GM23338 (cell line): ENCODE results near the gene ATP6V1F.

Experiments used
- CREB1 ChIP-seq: fragments of 250-450 bp; sonication (Bioruptor Pico); IDR thresholded peaks from 2 replicates; pipeline ENCODE4 v1.5.0; 2020; ENCODE audit warnings: low read depth, mild to moderate bottlenecking, moderate library complexity
- EZH2 ChIP-seq: fragments of 200-600 bp; sonication (generic); IDR thresholded peaks from one replicate; pipeline ENCODE4 v1.8.0; 2017; ENCODE audit warnings: antibody characterized with exemption, mild to moderate bottlenecking, low read depth; ENCODE audit not compliant: unreplicated experiment
- EZH2phosphoT487 ChIP-seq: fragments of 200-600 bp; sonication (generic); IDR thresholded peaks from one replicate; pipeline ENCODE4 v1.8.1; 2018; ENCODE audit warnings: antibody characterized with exemption; ENCODE audit not compliant: unreplicated experiment
- JUNB ChIP-seq: IDR thresholded peaks from one replicate; pipeline ENCODE4 v1.6.1; 2016; ENCODE audit warnings: antibody characterized with exemption; ENCODE audit not compliant: unreplicated experiment
- NANOG ChIP-seq: IDR thresholded peaks from 2 replicates; pipeline ENCODE4 v1.6.1; 2016; ENCODE audit warnings: antibody characterized with exemption, borderline replicate concordance
- POLR2AphosphoS5 ChIP-seq: IDR thresholded peaks from 2 replicates; pipeline ENCODE4 v1.6.1; 2016; ENCODE audit warnings: antibody characterized with exemption, low read depth
- STAT1 ChIP-seq: IDR thresholded peaks from one replicate; pipeline ENCODE4 v1.6.1; 2016; ENCODE audit warnings: antibody characterized with exemption; ENCODE audit not compliant: unreplicated experiment
- ZNF114 ChIP-seq: fragments of 250-450 bp; sonication (Bioruptor Pico); IDR thresholded peaks from 2 replicates; pipeline ENCODE4 v1.5.0; 2020; ENCODE audit warnings: mild to moderate bottlenecking, moderate library complexity
- TF ChIP-seq, protein P1 (sequence below), 2 experiments: fragments of 200-600 bp in 1 of 2; sonication (generic) in 1 of 2; conservative IDR thresholded peaks; 2 replicates each; pipeline versions ENCODE4 v1.5.1 to v1.6.1; 2016 to 2017; ENCODE audit warnings: antibody characterized with exemption in 2 of 2, low read depth in 2 of 2, mild to moderate bottlenecking in 2 of 2, moderate library complexity in 1 of 2
- TF ChIP-seq, protein P2 (sequence below): IDR thresholded peaks from one replicate; pipeline ENCODE4 v1.6.1; 2018; ENCODE audit warnings: antibody characterized with exemption; ENCODE audit not compliant: unreplicated experiment
- TF ChIP-seq, protein P3 (sequence below): IDR thresholded peaks from 2 replicates; pipeline ENCODE4 v1.6.1; 2016; ENCODE audit warnings: antibody characterized with exemption

DNA sequence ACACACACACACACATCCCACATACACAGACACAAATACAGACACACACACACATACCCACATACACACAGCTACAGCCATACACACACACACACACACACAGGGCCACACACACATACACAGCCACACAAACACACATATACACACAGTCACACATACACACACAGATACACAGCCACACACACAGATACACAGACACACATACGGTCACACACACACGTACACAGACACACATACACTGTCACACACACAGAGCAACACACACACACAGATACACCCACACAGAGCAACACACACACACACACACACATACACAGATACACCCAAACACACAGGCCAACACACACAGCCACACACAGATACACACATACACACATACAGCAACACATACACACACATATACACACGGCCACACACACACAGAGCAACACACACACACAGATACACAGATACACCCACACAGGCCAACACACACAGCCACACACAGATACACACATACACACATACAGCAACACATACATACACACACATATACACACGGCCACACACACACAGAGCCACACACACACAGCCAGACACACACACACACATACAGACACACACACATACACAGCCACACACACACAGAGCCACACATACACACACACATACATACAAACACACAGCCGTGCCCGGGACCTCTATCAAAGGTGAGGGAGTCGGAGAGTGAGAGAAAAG is 25.5 kb downstream of the ATP6V1F start:
- TF ChIP-seq, protein P1, sequence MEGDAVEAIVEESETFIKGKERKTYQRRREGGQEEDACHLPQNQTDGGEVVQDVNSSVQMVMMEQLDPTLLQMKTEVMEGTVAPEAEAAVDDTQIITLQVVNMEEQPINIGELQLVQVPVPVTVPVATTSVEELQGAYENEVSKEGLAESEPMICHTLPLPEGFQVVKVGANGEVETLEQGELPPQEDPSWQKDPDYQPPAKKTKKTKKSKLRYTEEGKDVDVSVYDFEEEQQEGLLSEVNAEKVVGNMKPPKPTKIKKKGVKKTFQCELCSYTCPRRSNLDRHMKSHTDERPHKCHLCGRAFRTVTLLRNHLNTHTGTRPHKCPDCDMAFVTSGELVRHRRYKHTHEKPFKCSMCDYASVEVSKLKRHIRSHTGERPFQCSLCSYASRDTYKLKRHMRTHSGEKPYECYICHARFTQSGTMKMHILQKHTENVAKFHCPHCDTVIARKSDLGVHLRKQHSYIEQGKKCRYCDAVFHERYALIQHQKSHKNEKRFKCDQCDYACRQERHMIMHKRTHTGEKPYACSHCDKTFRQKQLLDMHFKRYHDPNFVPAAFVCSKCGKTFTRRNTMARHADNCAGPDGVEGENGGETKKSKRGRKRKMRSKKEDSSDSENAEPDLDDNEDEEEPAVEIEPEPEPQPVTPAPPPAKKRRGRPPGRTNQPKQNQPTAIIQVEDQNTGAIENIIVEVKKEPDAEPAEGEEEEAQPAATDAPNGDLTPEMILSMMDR (conservative IDR thresholded peaks at IDR 0.05; ENCODE audit: low read depth in 2 of 2) = no peak
- TF ChIP-seq, protein P2, sequence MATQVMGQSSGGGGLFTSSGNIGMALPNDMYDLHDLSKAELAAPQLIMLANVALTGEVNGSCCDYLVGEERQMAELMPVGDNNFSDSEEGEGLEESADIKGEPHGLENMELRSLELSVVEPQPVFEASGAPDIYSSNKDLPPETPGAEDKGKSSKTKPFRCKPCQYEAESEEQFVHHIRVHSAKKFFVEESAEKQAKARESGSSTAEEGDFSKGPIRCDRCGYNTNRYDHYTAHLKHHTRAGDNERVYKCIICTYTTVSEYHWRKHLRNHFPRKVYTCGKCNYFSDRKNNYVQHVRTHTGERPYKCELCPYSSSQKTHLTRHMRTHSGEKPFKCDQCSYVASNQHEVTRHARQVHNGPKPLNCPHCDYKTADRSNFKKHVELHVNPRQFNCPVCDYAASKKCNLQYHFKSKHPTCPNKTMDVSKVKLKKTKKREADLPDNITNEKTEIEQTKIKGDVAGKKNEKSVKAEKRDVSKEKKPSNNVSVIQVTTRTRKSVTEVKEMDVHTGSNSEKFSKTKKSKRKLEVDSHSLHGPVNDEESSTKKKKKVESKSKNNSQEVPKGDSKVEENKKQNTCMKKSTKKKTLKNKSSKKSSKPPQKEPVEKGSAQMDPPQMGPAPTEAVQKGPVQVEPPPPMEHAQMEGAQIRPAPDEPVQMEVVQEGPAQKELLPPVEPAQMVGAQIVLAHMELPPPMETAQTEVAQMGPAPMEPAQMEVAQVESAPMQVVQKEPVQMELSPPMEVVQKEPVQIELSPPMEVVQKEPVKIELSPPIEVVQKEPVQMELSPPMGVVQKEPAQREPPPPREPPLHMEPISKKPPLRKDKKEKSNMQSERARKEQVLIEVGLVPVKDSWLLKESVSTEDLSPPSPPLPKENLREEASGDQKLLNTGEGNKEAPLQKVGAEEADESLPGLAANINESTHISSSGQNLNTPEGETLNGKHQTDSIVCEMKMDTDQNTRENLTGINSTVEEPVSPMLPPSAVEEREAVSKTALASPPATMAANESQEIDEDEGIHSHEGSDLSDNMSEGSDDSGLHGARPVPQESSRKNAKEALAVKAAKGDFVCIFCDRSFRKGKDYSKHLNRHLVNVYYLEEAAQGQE = no peak
- no peak for TF ChIP-seq POLR2AphosphoS5
- no peak for TF ChIP-seq EZH2
- no peak for TF ChIP-seq JUNB
- TF ChIP-seq, protein P3, sequence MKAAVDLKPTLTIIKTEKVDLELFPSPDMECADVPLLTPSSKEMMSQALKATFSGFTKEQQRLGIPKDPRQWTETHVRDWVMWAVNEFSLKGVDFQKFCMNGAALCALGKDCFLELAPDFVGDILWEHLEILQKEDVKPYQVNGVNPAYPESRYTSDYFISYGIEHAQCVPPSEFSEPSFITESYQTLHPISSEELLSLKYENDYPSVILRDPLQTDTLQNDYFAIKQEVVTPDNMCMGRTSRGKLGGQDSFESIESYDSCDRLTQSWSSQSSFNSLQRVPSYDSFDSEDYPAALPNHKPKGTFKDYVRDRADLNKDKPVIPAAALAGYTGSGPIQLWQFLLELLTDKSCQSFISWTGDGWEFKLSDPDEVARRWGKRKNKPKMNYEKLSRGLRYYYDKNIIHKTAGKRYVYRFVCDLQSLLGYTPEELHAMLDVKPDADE = no peak
- TF ChIP-seq EZH2phosphoT487 = no peak
- TF ChIP-seq NANOG = no peak
- no peak for TF ChIP-seq CREB1 (CRISPR knock-in tag)
- TF ChIP-seq ZNF114 (CRISPR knock-in tag) = no peak
- TF ChIP-seq STAT1 = no peak
